ENCODE results near the gene PANK3. TPM values are rescaled to one million over a fixed set of nuclear protein-coding genes. Genes with fewer than 3 reads are reported as not detected.
"Not testable (repeated sequence)": the region's sequence is repeated elsewhere in the genome, so short reads cannot be mapped to it uniquely, and the experiment has no call there.

Gene PANK3
- total and polyA plus RNA-seq, 10 of the 15 experiments (the other 5 are each of a cell fraction or from before 2014, with no cell fraction given), result 4.7 to 43.7 (median 23.9) TPM

GRCh38 chr5:168596927-168597326 lies 17.8 kb upstream of the PANK3 start (continued):
- TF ChIP-seq SUZ12 (IDR thresholded peaks at IDR 0.05; ENCODE audit: unreplicated experiment) (no peak), SPI1 (IDR thresholded peaks at IDR 0.05; ENCODE audit: borderline replicate concordance, insufficient read depth, low read depth, low read length) (no peak)

- DNase-seq (ENCODE audit: low read depth, low spot score); H3K79me2 ChIP-seq (ENCODE audit: control insufficient read depth, insufficient read depth, low read length); H3K4me1 ChIP-seq (ENCODE audit: control insufficient read depth, insufficient read depth, low read length); H3K4me3 ChIP-seq; H3K9me3 ChIP-seq (replicated peaks; ENCODE audit: control insufficient read depth, insufficient read depth, low read length); RAD21 ChIA-PET (ENCODE audit: unreplicated experiment); POLR2A ChIA-PET; H3K4me2 ChIP-seq (ENCODE audit: control insufficient read depth, insufficient read depth); H2AFZ ChIP-seq (ENCODE audit: control insufficient read depth, low read depth, low read length); BruUV-seq (replicated peaks); intact Hi-C loops (cut with micrococcal nuclease; ENCODE audit: unreplicated experiment); H3K27ac ChIP-seq (ENCODE audit: control insufficient read depth, insufficient read depth); ATAC-seq; CTCF ChIA-PET; SMC1A ChIA-PET (ENCODE audit: uncharacterized antibody, unreplicated experiment); FAIRE-seq; in situ Hi-C loops (cut with MboI); H3K9ac ChIP-seq (ENCODE audit: control insufficient read depth, insufficient read depth, low read length); H3K27me3 ChIP-seq (replicated peaks in 1 of 2; ENCODE audit: control insufficient read depth in 2 of 2, insufficient read depth in 2 of 2, low read length in 1 of 2); H4K20me1 ChIP-seq (ENCODE audit: control insufficient read depth, insufficient read depth); H3K36me3 ChIP-seq (ENCODE audit: control insufficient read depth in 2 of 2, insufficient read depth in 2 of 2, low read length in 1 of 2): not testable (repeated sequence)
- 41% methylated on average over 1 of the region's 1 CpG for WGBS (ENCODE audit: insufficient coverage, insufficient replicate concordance, low lambda C conversion rate, missing lambda C conversion rate)
These were observed 17.0 kb upstream of the PANK3 start for GRCh38 chr5:168596122-168596521.

- BruUV-seq (replicated peaks), result no TSS peak
- Histone ChIP-seq H3K4me1 (ENCODE audit: control insufficient read depth, insufficient read depth, low read length) (0 out of 2 replicates have a peak, but pooled peaks cover 5% of the 10 kb centered on the region), H3K4me3 (no peak overlapping the region), H2AFZ (ENCODE audit: control insufficient read depth, low read depth, low read length) (no peak overlapping the region), H3K79me2 (ENCODE audit: control insufficient read depth, insufficient read depth, low read length) (no peaks in the 10 kb centered on the region), H3K4me2 (ENCODE audit: control insufficient read depth, insufficient read depth) (no peak overlapping the region), H3K27ac (ENCODE audit: control insufficient read depth, insufficient read depth) (no peak overlapping the region), H3K36me3 (ENCODE audit: control insufficient read depth in 2 of 2, insufficient read depth in 2 of 2, low read length in 1 of 2) (no peaks in the 10 kb centered on the region), H3K9ac (ENCODE audit: control insufficient read depth, insufficient read depth, low read length) (no peak overlapping the region), H3K9me3 (replicated peaks; ENCODE audit: control insufficient read depth, insufficient read depth, low read length) (no peaks in the 10 kb centered on the region; the same call in 2 of the 3 replicates), H4K20me1 (ENCODE audit: control insufficient read depth, insufficient read depth) (no peaks in the 10 kb centered on the region), H3K27me3 (replicated peaks in 1 of 2; ENCODE audit: control insufficient read depth in 2 of 2, insufficient read depth in 2 of 2, low read length in 1 of 2) (no peaks in the 10 kb centered on the region)
- POLR2A ChIA-PET, result interaction anchor here (0.9 kb wide), 1 partner anchor 8 kb away, joined by 4 read pairs; no protein-coding TSS in a partner anchor
- no peak for TF ChIP-seq HSF1 (IDR thresholded peaks at IDR 0.05; ENCODE audit: low read depth, low read length)
- no peak for TF ChIP-seq HDAC6 (IDR thresholded peaks at IDR 0.05; ENCODE audit: unreplicated experiment)
- TF ChIP-seq MAX (IDR thresholded peaks at IDR 0.05; ENCODE audit: low read depth, low read length), result no peak
- no peak for TF ChIP-seq FOXK2 (IDR thresholded peaks at IDR 0.05)
- TF ChIP-seq EGR1 (IDR thresholded peaks at IDR 0.05; ENCODE audit: borderline replicate concordance in 1 of 2, low read depth in 2 of 2, low read length in 2 of 2), result no peak
- TF ChIP-seq ESRRA (IDR thresholded peaks at IDR 0.05; ENCODE audit: low read length), result no peak
- in situ Hi-C loops (cut with MboI), result no loop called here
- SMC1A ChIA-PET (ENCODE audit: uncharacterized antibody, unreplicated experiment), result interaction anchor here (0.8 to 1.3 kb wide), 3 partner anchors 12 to 20 kb away, joined by 3 to 4 read pairs (median 4); partner anchors contain the start of gene PANK3
- no peak for FAIRE-seq
- intact Hi-C loops (cut with micrococcal nuclease; ENCODE audit: unreplicated experiment), result no loop called here
- whole genome bisulfite sequencing (ENCODE audit: insufficient coverage, insufficient replicate concordance, low lambda C conversion rate, missing lambda C conversion rate), result 100% methylated on average over 1 of the region's 1 CpG
- no peak for DNase-seq (ENCODE audit: low read depth, low spot score)
- CTCF ChIA-PET, result no interaction called here
- ATAC-seq, result no peak
- RAD21 ChIA-PET (ENCODE audit: unreplicated experiment), result interaction anchor here (0.5 to 1.9 kb wide), 2 partner anchors 13 to 655 kb away, joined by 3 to 5 read pairs; partner anchors contain the start of gene PANK3
These were observed 12.8 kb upstream of the PANK3 start for GRCh38 chr5:168592014-168592368.
